Pancreas (tissue), 10 donors: ENCODE data around the gene ZNF3. TPM values are rescaled to one million over a fixed set of nuclear protein-coding genes. Genes with fewer than 3 reads are reported as not detected.

Source experiments
- ATAC-seq, 4 donors: fragments of 200-7000 bp; cut with Tn5 transposase; one replicate each; pipeline versions ENCODE4 v1.8.0 to v1.9.1; 2020; ENCODE audit warnings: mild to moderate bottlenecking in 4 of 4, moderate library complexity in 4 of 4
- DNase-seq, 6 donors: peaks; one replicate each; pipeline ENCODE4 v3.0.0-alpha.2; 2020
- FAIRE-seq: peaks from 2 replicates; lab custom pipeline; 2012; peaks lifted over from hg19 to GRCh38; lab: Jason Lieb, UNC
- H3K27ac ChIP-seq, 4 donors: fragments of 200-600 bp; sonication (generic); 1 replicate in 3 of 4; 2 replicates in 1 of 4; pipeline versions ENCODE4 v1.5.0 to v1.8.0; 2020
- H3K27me3 ChIP-seq, 4 donors: fragments of 200-600 bp; one replicate each; pipeline ENCODE4 v1.8.0; 2021
- H3K36me3 ChIP-seq, 3 donors: fragments of 200-600 bp; sonication (generic) in 1 of 3; one replicate each; pipeline versions ENCODE4 v1.5.0 to v1.8.0; 2020 to 2021
- H3K4me1 ChIP-seq, 3 donors: fragments of 200-600 bp; one replicate each; pipeline ENCODE4 v1.8.0; 2021
- H3K4me3 ChIP-seq, 4 donors: fragments of 200-600 bp; sonication (generic) in 2 of 4; one replicate each; pipeline versions ENCODE4 v1.5.0 to v1.8.0; 2020 to 2021
- H3K9me3 ChIP-seq, 4 donors: fragments of 200-600 bp; one replicate each; pipeline ENCODE4 v1.8.0; 2021
- WGBS, 2 donors: extraction: QIAGEN DNeasy Blood & Tissue Kit; methylation state at CpG; one replicate each; pipeline ENCODE4 v1.1.7; 2013; 5-methylcytosine and 5-hydroxymethylcytosine counted together
- intact Hi-C, 3 donors: fragments of 100-400 bp; cut with DNase I; formaldehyde crosslinking; loops; one replicate each; pipeline versions ENCODE4 v1.11.1 to v1.14.2; 2022
- polyA plus RNA-seq, 2 donors: library from polyadenylated mRNA; stranded (reverse); fragments of 200-250 nt; gene quantifications; one replicate each; pipeline ENCODE4 v1.2.3, GENCODE V29; 2013
- total RNA-seq, 6 donors: library from RNA; stranded (reverse); fragmentation: NEBNext Ultra II Directional in 4 of 6; extraction: Animal tissue kit (Norgen Biotek cat#: 25700) in 4 of 6; gene quantifications; one replicate each; pipeline versions ENCODE4 v1.2.1 to v1.2.4, GENCODE V29; 2021 to 2023
- TF ChIP-seq, protein P1 (sequence below), 4 donors: fragments of 200-600 bp; sonication (generic) in 3 of 4; IDR thresholded peaks; one replicate each; pipeline versions ENCODE4 v1.5.0 to v1.8.0; 2021; ENCODE audit warnings: antibody characterized with exemption in 4 of 4
- donor health status: healthy with polysubstance abuse.
- donor health status: DM: no; HTN: no; CAD: no; lungs with moderate emphysema.
- donor health status: DM: no; HTN: no; CAD: no.
- donor health status: control.
- donor health status: control.
- donor health status: Bipolar disorder and iron deficiency.
- donor health status: DM: yes; HTN: yes; CAD: no.
- donor health status: DM: no; HTN: no; CAD: no.
- donor health status: DM: no; HTN: no; CAD: no.
- donor health status: DM: yes; HTN: yes; CAD: no.

ZNF3 gene
- total and polyA plus RNA-seq, 8 donors: 9.6 to 21.2 (median 15.3) TPM

DNA sequence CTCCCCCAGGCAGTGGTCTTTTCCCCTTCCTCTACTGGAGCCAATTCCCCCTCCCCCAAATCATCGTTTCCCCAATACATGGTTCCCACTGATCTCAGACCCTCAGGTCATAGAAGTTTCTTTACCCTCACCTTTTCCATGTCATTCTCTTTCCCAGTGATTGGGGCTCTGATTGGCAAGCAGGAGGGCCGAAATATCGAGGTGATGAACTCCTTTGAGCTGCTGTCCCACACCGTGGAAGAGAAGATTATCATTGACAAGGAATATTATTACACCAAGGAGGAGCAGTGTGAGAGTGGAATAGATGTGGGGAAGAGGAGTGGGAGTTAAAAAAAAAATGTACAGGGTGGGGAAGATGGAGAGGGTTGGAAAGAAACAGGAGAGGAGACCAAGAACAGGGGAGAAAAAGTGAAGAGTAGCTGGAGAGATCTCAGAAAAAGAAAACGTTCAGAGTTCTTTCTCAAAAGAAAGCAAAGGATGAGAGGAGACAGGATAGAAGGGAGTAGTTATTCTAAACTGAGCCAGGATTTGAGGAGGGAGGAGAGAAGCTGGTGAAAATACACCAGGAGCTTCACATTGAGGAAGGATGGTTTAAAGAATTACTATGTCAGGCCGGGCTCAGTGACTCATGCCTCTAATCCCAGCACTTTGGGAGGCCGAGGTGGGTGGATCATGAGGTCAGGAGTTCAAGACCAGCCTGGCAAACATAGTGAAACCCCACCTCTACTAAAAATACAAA, 8.1 kb upstream of the ZNF3 start:
- ATAC-seq (no peak), FAIRE-seq (no peak), DNase-seq (no peak)
- H3K4me3 ChIP-seq: peak overlapping the region; percentile 59 to 97 (median 79)
- H3K36me3 ChIP-seq: peaks cover 0 to 31% (median 9%) of the 10 kb centered on the region in 3 donors
- TF ChIP-seq, protein P1, sequence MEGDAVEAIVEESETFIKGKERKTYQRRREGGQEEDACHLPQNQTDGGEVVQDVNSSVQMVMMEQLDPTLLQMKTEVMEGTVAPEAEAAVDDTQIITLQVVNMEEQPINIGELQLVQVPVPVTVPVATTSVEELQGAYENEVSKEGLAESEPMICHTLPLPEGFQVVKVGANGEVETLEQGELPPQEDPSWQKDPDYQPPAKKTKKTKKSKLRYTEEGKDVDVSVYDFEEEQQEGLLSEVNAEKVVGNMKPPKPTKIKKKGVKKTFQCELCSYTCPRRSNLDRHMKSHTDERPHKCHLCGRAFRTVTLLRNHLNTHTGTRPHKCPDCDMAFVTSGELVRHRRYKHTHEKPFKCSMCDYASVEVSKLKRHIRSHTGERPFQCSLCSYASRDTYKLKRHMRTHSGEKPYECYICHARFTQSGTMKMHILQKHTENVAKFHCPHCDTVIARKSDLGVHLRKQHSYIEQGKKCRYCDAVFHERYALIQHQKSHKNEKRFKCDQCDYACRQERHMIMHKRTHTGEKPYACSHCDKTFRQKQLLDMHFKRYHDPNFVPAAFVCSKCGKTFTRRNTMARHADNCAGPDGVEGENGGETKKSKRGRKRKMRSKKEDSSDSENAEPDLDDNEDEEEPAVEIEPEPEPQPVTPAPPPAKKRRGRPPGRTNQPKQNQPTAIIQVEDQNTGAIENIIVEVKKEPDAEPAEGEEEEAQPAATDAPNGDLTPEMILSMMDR (IDR thresholded peaks at IDR 0.05): no peak
- peak overlapping the region in 1 of 4 donors; percentile 84 for H3K27ac ChIP-seq
- WGBS, 2 donors: 26 to 35% methylated on average over 7 of the region's 7 CpGs
- intact Hi-C loops: no loop called here
- H3K9me3 ChIP-seq: no peaks in the 10 kb centered on the region
- peaks cover 0 to 7% (median 7%) of the 10 kb centered on the region in 3 donors for H3K4me1 ChIP-seq
- H3K27me3 ChIP-seq: no peaks in the 10 kb centered on the region

DNA sequence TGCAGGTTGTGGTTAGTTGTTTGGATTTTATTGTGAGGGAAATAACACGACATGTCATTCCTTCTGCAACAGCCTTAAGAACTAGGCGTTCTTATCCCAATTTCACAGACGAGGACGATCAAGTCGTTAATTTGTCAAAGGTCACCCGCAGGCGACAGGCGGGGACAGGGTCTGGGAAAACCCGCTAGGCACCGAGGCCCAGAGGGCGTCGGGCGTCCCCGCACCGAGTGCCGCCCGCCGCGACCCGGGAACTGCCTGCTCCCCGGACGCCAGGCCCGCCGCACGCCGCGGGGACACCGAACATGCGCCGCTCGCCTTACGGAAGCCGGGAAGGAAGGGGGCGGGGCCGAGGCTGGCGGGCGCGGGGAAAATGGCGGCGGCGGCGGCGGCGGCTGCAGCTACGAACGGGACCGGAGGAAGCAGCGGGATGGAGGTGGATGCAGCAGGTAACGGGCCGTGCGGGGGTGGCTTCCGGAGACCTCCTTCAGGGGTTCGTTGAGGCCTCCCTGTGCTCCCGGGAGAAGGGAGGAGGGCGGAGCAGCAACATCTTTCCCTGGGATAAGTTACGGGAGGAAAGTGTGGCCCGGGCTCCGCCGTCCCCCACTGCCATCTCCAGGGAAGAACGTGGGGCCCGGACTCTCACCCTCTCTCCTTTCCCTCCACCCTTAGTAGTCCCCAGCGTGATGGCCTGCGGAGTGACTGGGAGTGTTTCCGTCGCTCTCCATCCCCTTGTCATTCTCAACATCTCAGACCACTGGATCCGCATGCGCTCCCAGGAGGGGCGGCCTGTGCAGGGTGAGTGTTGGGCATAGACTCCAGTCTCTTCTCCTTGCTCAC, 7.3 kb upstream of the ZNF3 start, which contains the start of gene COPS6:
COPS6 (plus strand) TSS at position 349 of the 837 bp plus-strand sequence; CDS start at position 371, 22 bp downstream.
- H3K4me1 ChIP-seq: peaks cover 0 to 7% (median 7%) of the 10 kb centered on the region in 3 donors
- peak within 1 kb of the TSS; percentile 70 to 84 (median 80) for H3K27ac ChIP-seq
- FAIRE-seq (no peak), ATAC-seq (peak; percentile 91 to 95 (median 94)), DNase-seq (peak; percentile 78 to 97 (median 85))
- TF ChIP-seq, protein P1 (IDR thresholded peaks at IDR 0.05): no peak
- H3K36me3 ChIP-seq: peaks cover 0 to 25% (median 2%) of the 10 kb centered on the region in 3 donors
- H3K4me3 ChIP-seq: peak within 1 kb of the TSS; percentile 59 to 97 (median 79)
- no peaks in the 10 kb centered on the region for H3K9me3 ChIP-seq
- 1% methylated on average over 68 of the region's 68 CpGs for WGBS, 2 donors
- intact Hi-C loops: no loop called here
- H3K27me3 ChIP-seq: no peaks in the 10 kb centered on the region

DNA sequence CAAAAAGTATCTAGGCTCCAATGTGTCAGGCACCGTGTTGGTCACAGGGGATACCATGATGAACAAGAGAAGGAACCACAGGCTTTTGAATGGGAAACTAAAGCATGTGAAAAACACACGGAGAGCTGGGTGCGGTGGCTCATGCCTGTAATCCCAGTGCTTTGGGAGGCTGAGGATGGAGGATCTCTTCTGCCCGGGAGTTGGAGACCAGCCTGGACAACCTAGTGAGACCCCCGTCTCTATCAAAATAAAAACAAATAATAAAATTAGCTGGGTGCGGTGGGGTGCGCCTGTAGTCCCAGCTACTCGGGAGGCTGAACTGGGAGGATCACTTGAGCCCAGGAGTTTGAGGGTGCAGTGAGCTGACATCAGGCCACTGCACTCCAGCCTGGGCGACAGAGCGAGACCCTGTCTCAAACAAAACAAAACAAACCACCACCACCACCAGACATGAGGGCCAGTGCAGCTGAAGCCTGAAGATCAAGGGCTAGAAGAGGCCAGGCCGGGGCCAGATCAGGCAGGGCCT, 6.6 kb upstream of the ZNF3 start:
- ATAC-seq: peak in 1 of 4 donors; percentile 4
- no peak for FAIRE-seq
- WGBS, 2 donors: 76 to 78% methylated on average over 11 of the region's 11 CpGs
- TF ChIP-seq, protein P1 (IDR thresholded peaks at IDR 0.05): no peak
- Histone ChIP-seq H3K4me1 (peaks cover 0 to 7% (median 7%) of the 10 kb centered on the region in 3 donors), H3K27ac (peak overlapping the region; percentile 70 to 84 (median 80)), H3K36me3 (peaks cover 0 to 18% (median 0%) of the 10 kb centered on the region in 3 donors), H3K27me3 (no peaks in the 10 kb centered on the region), H3K4me3 (peak overlapping the region; percentile 59 to 97 (median 79)), H3K9me3 (no peaks in the 10 kb centered on the region)
- no peak for DNase-seq
- intact Hi-C loops: no loop called here

DNA sequence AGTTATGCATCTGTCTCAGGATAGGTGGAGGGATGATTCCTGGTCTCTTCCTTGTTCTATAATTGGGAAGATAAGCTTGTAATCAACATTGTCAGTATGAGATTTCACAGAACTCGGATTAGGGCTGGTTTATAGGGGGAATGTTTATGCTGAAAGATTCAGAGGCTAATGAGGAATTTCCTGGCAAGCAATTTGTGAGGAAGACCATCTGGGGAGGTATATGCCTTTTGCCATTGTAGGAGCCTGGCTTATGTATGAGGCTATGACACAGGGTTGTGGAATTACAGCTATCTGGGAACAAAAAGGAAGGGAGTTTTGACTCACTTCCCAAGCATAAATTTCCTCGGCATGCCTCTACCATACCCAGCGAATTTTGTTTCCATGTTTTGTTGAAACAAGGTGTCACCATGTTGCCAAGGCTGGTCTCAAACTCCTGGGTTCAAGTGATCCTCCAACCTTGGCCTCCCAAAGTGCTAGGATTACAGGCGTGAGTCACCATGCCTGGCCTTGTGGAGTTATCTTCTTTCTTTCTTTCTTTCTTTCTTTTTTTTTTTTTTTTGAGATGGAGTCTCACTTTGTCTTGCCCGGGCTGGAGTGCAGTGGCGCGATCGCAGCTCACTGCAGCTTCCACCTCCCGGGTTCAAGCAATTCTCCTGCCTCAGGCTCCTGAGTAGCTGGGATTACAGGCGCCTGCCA, 5.7 kb upstream of the ZNF3 start:
- H3K4me1 ChIP-seq: peaks cover 3 to 7% (median 7%) of the 10 kb centered on the region in 3 donors
- no peak overlapping the region for H3K27ac ChIP-seq
- peaks cover 0 to 10% (median 0%) of the 10 kb centered on the region in 3 donors for H3K36me3 ChIP-seq
- no peak overlapping the region for H3K4me3 ChIP-seq
- DNase-seq (no peak), FAIRE-seq (peak; percentile 26), ATAC-seq (no peak)
- no peaks in the 10 kb centered on the region for H3K9me3 ChIP-seq
- TF ChIP-seq, protein P1 (IDR thresholded peaks at IDR 0.05): no peak
- intact Hi-C loops: no loop called here
- 84 to 87% methylated on average over 10 of the region's 10 CpGs for WGBS, 2 donors
- no peaks in the 10 kb centered on the region for H3K27me3 ChIP-seq
